ENCODE measurements around the gene GALNT3.

DNA sequence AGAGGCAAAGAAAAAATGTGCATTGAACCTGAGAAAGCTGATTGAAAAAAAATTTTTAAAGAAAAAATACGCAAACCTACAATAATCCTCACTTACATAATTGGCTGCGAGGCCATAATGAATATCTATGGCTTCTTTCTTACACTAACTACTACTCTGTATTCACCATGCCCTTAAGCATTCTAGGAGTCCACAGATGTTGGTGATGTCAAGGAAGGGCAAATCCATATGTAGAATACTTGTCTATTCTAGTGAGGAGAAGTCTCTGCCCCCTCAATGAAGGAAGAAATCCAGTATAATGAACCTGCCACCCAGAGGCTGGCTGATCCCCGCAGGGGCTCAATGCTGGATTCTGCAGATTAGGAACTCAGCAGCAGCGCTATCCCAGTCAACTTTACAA, 14.3 kb downstream of the GALNT3 start:
- TF ChIP-seq, protein P1, sequence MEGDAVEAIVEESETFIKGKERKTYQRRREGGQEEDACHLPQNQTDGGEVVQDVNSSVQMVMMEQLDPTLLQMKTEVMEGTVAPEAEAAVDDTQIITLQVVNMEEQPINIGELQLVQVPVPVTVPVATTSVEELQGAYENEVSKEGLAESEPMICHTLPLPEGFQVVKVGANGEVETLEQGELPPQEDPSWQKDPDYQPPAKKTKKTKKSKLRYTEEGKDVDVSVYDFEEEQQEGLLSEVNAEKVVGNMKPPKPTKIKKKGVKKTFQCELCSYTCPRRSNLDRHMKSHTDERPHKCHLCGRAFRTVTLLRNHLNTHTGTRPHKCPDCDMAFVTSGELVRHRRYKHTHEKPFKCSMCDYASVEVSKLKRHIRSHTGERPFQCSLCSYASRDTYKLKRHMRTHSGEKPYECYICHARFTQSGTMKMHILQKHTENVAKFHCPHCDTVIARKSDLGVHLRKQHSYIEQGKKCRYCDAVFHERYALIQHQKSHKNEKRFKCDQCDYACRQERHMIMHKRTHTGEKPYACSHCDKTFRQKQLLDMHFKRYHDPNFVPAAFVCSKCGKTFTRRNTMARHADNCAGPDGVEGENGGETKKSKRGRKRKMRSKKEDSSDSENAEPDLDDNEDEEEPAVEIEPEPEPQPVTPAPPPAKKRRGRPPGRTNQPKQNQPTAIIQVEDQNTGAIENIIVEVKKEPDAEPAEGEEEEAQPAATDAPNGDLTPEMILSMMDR (IDR thresholded peaks at IDR 0.05) = no peak
- TF ChIP-seq POLR2A (IDR thresholded peaks at IDR 0.05) = no peak
